ENCODE data around the gene RBM19. TPM values are rescaled to one million over a fixed set of nuclear protein-coding genes. Genes with fewer than 3 reads are reported as not detected.

The RBM19 gene
- total and polyA plus RNA-seq, 2 donors (not counting 3 experiments of a cell fraction or from before 2014, with no cell fraction given) = 13.2 to 34.4 TPM

- Histone ChIP-seq H3K9me1 (replicated peaks; ENCODE audit: control insufficient read depth, extremely low read depth, insufficient read depth, low read length) (no peaks in the 10 kb centered on the region), H3K27ac (ENCODE audit: insufficient read depth, low read depth, low read length) (peak overlapping the region; percentile 42), H3K9ac (replicated peaks; ENCODE audit: extremely low read depth, insufficient read depth, low read length) (peak overlapping the region; percentile 11), H3K36me3 (ENCODE audit: control insufficient read depth in 2 of 2, extremely low read depth in 1 of 2, insufficient read depth in 2 of 2, low read length in 2 of 2) (no peaks in the 10 kb centered on the region), H3K4me1 (ENCODE audit: control insufficient read depth, extremely low read depth, insufficient read depth, low read length) (peaks cover 13% of the 10 kb centered on the region), H4K20me1 (replicated peaks; ENCODE audit: control insufficient read depth, extremely low read depth, insufficient read depth, low read length) (no peaks in the 10 kb centered on the region), H3K79me2 (ENCODE audit: control insufficient read depth, insufficient read depth, low read length) (no peaks in the 10 kb centered on the region), H3K27me3 (ENCODE audit: control insufficient read depth in 2 of 2, insufficient read depth in 2 of 2, low read length in 2 of 2) (no peaks in the 10 kb centered on the region), H2AFZ (ENCODE audit: low read depth, low read length) (no peak overlapping the region), H3K9me3 (replicated peaks; ENCODE audit: control insufficient read depth, insufficient read depth, low read length) (no peaks in the 10 kb centered on the region), H3K4me3 (replicated peaks in 1 of 3; ENCODE audit: insufficient read depth in 1 of 3, low read depth in 1 of 3, low read length in 3 of 3) (no peak overlapping the region), H3K4me2 (ENCODE audit: insufficient read depth, low read length) (peak overlapping the region; percentile 36)
- no TSS peak for BruUV-seq (replicated peaks)
- ChIA-PET POLR2A (no interaction called here), CTCF (interaction anchor here (1.0 to 1.5 kb wide), 2 partner anchors 33 to 70 kb away, joined by 3 read pairs; no protein-coding TSS in a partner anchor)
- intact Hi-C loops (cut with micrococcal nuclease) = loop anchor here (5.0 kb wide), 2 partner anchors 81 to 369 kb away; no protein-coding TSS in a partner anchor
- FAIRE-seq (peak; percentile 91), DNase-seq (ENCODE audit: low read depth, low spot score) (peak; percentile 76)
- TF ChIP-seq CTCF (IDR thresholded peaks at IDR 0.05; ENCODE audit: extremely low read depth in 1 of 2, insufficient read depth in 1 of 2, low read depth in 1 of 2, low read length in 2 of 2) (no peak), JUN (IDR thresholded peaks at IDR 0.05; ENCODE audit: borderline replicate concordance, insufficient read depth, insufficient read length, low read depth) (peak; percentile 44)
- dilution Hi-C loops (cut with MboI; ENCODE audit: extremely low pct_ligation_motif_present, low sequenced_read_pairs) = no loop called here
These were observed 135.1 kb downstream of the RBM19 start for GRCh38 chr12:113831016-113831415.

DNA sequence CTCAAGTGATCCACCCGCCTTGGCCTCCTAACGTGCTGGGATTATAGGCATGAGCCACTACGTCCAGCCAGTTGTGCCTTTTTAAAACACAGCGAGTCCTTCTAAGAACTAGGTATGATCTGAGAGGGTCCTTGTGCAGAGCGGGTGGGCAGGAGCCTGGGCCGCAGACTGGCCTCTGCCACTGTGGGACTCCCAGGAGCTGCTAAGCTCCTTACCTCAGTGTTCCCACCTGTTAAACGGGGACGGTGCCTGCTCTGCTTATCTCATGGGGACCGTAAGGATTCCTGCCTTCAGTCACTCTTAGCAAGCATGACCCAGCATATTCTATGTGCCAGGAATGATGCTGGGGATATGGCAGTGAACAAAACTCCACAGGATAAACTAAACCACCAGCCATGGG, 136.9 kb downstream of the RBM19 start:
- CTCF ChIA-PET = interaction anchor here (1.9 kb wide), 1 partner anchor 10 kb away, joined by 6 read pairs; no protein-coding TSS in a partner anchor

More for the DNA sequence above, 136.9 kb downstream of the RBM19 start:
- DNase-seq (ENCODE audit: low read depth, low spot score) = no peak
- POLR2A ChIA-PET = no interaction called here
- no peak overlapping the region for H2AFZ ChIP-seq (ENCODE audit: low read depth, low read length)
- FAIRE-seq = no peak
- H4K20me1 ChIP-seq (replicated peaks; ENCODE audit: control insufficient read depth, extremely low read depth, insufficient read depth, low read length) = no peaks in the 10 kb centered on the region
- peaks cover 13% of the 10 kb centered on the region for H3K4me1 ChIP-seq (ENCODE audit: control insufficient read depth, extremely low read depth, insufficient read depth, low read length)
- no peak overlapping the region for H3K27ac ChIP-seq (ENCODE audit: insufficient read depth, low read depth, low read length)
- no peaks in the 10 kb centered on the region for H3K27me3 ChIP-seq (ENCODE audit: control insufficient read depth in 2 of 2, insufficient read depth in 2 of 2, low read length in 2 of 2)
- no peaks in the 10 kb centered on the region for H3K36me3 ChIP-seq (ENCODE audit: control insufficient read depth in 2 of 2, extremely low read depth in 1 of 2, insufficient read depth in 2 of 2, low read length in 2 of 2)
- no peaks in the 10 kb centered on the region for H3K9me3 ChIP-seq (replicated peaks; ENCODE audit: control insufficient read depth, insufficient read depth, low read length)
- H3K79me2 ChIP-seq (ENCODE audit: control insufficient read depth, insufficient read depth, low read length) = no peaks in the 10 kb centered on the region
- dilution Hi-C loops (cut with MboI; ENCODE audit: extremely low pct_ligation_motif_present, low sequenced_read_pairs) (no loop called here), intact Hi-C loops (cut with micrococcal nuclease) (no loop called here)
- H3K9me1 ChIP-seq (replicated peaks; ENCODE audit: control insufficient read depth, extremely low read depth, insufficient read depth, low read length) = no peaks in the 10 kb centered on the region
- H3K4me2 ChIP-seq (ENCODE audit: insufficient read depth, low read length) = no peak overlapping the region
- H3K4me3 ChIP-seq (replicated peaks in 1 of 3; ENCODE audit: insufficient read depth in 1 of 3, low read depth in 1 of 3, low read length in 3 of 3) = no peak overlapping the region
- TF ChIP-seq MAX (IDR thresholded peaks at IDR 0.05; ENCODE audit: insufficient read depth, insufficient read length) = no peak
- no peak for TF ChIP-seq POLR2A (IDR thresholded peaks at IDR 0.05; ENCODE audit: low read depth, low read length)
- no peak for TF ChIP-seq JUN (IDR thresholded peaks at IDR 0.05; ENCODE audit: borderline replicate concordance, insufficient read depth, insufficient read length, low read depth)
- TF ChIP-seq EZH2 (IDR thresholded peaks at IDR 0.05; ENCODE audit: borderline replicate concordance, low read depth, low read length, severe bottlenecking) = no peak
- no peak for TF ChIP-seq MYC (IDR thresholded peaks at IDR 0.05; ENCODE audit: low read depth, low read length)
- TF ChIP-seq POLR2AphosphoS5 (IDR thresholded peaks at IDR 0.05; ENCODE audit: insufficient read depth, low read depth, low read length) = no peak
- no peak for TF ChIP-seq CTCF (IDR thresholded peaks at IDR 0.05; ENCODE audit: extremely low read depth in 1 of 2, insufficient read depth in 1 of 2, low read depth in 1 of 2, low read length in 2 of 2)
- TF ChIP-seq FOS (IDR thresholded peaks at IDR 0.05; ENCODE audit: borderline replicate concordance, insufficient read depth, low read length) = no peak
- no peak for TF ChIP-seq GATA2 (IDR thresholded peaks at IDR 0.05; ENCODE audit: insufficient read depth, insufficient read length, low read depth, low read length)
- H3K9ac ChIP-seq (replicated peaks; ENCODE audit: extremely low read depth, insufficient read depth, low read length) = no peak overlapping the region
- no TSS peak for BruUV-seq (replicated peaks)

Data from endothelial cell of umbilical vein (primary cell).